ENCODE results near the gene AIPL1.

- TF ChIP-seq POLR2A (IDR thresholded peaks at IDR 0.05) (no peak), CTCF (IDR thresholded peaks at IDR 0.05) (no peak)
Measured at GRCh38 chr17:6428207-6428965, 6.5 kb downstream of the AIPL1 start.
